GM21576 (cell line): ENCODE measurements around the gene COX6B1.
"Not testable (repeated sequence)": the region's sequence is repeated elsewhere in the genome, so short reads cannot be mapped to it uniquely, and the experiment has no call there.

Source experiments
- ATAC-seq: cut with Tn5 transposase; IDR thresholded peaks from one replicate; pipeline ENCODE4 v1.9.1; 2021; ENCODE audit warnings: mild to moderate bottlenecking, moderate library complexity; ENCODE audit not compliant: unreplicated experiment

The COX6B1 gene

GRCh38 chr19:35663981-35664380, 15.9 kb downstream of the COX6B1 start:
- no peak for ATAC-seq

GRCh38 chr19:35665157-35665556, 17.0 kb downstream of the COX6B1 start:
- no peak for ATAC-seq

- ATAC-seq = no peak
These were observed 17.5 kb downstream of the COX6B1 start for GRCh38 chr19:35665604-35666003.

GRCh38 chr19:35666251-35666913, 18.3 kb downstream of the COX6B1 start, which contains the start of gene UPK1A:
TSS of gene UPK1A (plus strand) at chr19:35666517. CDS start at chr19:35666813, 296 bp downstream.
- no peak for ATAC-seq

- no peak for ATAC-seq
These were observed 21.4 kb downstream of the COX6B1 start for GRCh38 chr19:35669566-35669965.

GRCh38 chr19:35669974-35670373, 21.9 kb downstream of the COX6B1 start:
- no peak for ATAC-seq

- ATAC-seq = no peak
These were observed 22.6 kb downstream of the COX6B1 start for GRCh38 chr19:35670686-35671085.

- no peak for ATAC-seq
These were observed 23.7 kb downstream of the COX6B1 start for GRCh38 chr19:35671818-35672217.

- ATAC-seq = no peak
These were observed 25.1 kb downstream of the COX6B1 start for GRCh38 chr19:35673121-35673804.

- ATAC-seq = no peak
These were observed 27.5 kb downstream of the COX6B1 start for GRCh38 chr19:35675589-35676140.

GRCh38 chr19:35689836-35690235, 41.7 kb downstream of the COX6B1 start:
- no peak for ATAC-seq

GRCh38 chr19:35691106-35691505, 43.0 kb downstream of the COX6B1 start:
- ATAC-seq = not testable (repeated sequence)

- ATAC-seq = no peak
These were observed 43.9 kb downstream of the COX6B1 start for GRCh38 chr19:35692010-35692409.

GRCh38 chr19:35693422-35693821, 45.3 kb downstream of the COX6B1 start:
- no peak for ATAC-seq

- peak; percentile 79 for ATAC-seq
These were observed 45.9 kb downstream of the COX6B1 start for GRCh38 chr19:35693835-35694599.

- ATAC-seq = no peak
These were observed 47.8 kb downstream of the COX6B1 start for GRCh38 chr19:35695895-35696422.

- ATAC-seq = no peak
These were observed 48.7 kb downstream of the COX6B1 start for GRCh38 chr19:35696835-35697234.

GRCh38 chr19:35702223-35703012, 54.3 kb downstream of the COX6B1 start:
- peak; percentile 88 for ATAC-seq

GRCh38 chr19:35703343-35703742, 55.2 kb downstream of the COX6B1 start:
- ATAC-seq = no peak

GRCh38 chr19:35704218-35704617, 56.1 kb downstream of the COX6B1 start, which contains the start of gene ZBTB32:
TSS of gene ZBTB32 (plus strand) at chr19:35704558. CDS start at chr19:35714627, 10,069 bp downstream.
- no peak for ATAC-seq
